RPMI7951 (cell line): ENCODE results near the gene NAA30. TPM values are rescaled to one million over a fixed set of nuclear protein-coding genes. Genes with fewer than 3 reads are reported as not detected.
A peak's percentile ranks its signal among the peaks of the same experiment; 100 is the strongest.

ENCODE experiments used
- DNase-seq: peaks from one replicate; pipeline ENCODE4 v3.0.0-alpha.2; 2012; ENCODE audit warnings: low read depth
- total RNA-seq: library from RNA; depleted of rRNA; stranded (reverse); fragments of >200 nt; shearing (Covaris generic); gene quantifications from 2 replicates; pipeline ENCODE4 v1.2.3, GENCODE V29; 2014

The NAA30 gene
- total RNA-seq, 1 experiment from 2014 or later = 17.5 TPM

GRCh38 chr14:57392830-57393229 lies 2.4 kb downstream of the NAA30 start:
- DNase-seq = no peak

- no peak for DNase-seq
Measured at GRCh38 chr14:57400556-57401494, 10.4 kb downstream of the NAA30 start.

GRCh38 chr14:57401501-57401900 lies 11.1 kb downstream of the NAA30 start:
- no peak for DNase-seq

- no peak for DNase-seq
Measured at GRCh38 chr14:57402173-57402852, 11.9 kb downstream of the NAA30 start.

GRCh38 chr14:57403521-57403864 lies 13.1 kb downstream of the NAA30 start:
- no peak for DNase-seq

- no peak for DNase-seq
Measured at GRCh38 chr14:57405562-57405961, 15.2 kb downstream of the NAA30 start.

GRCh38 chr14:57408037-57408436 lies 17.7 kb downstream of the NAA30 start:
- no peak for DNase-seq

GRCh38 chr14:57408634-57409033 lies 18.2 kb downstream of the NAA30 start:
- no peak for DNase-seq

GRCh38 chr14:57412341-57412740 lies 22.0 kb downstream of the NAA30 start:
- DNase-seq = no peak

GRCh38 chr14:57413849-57414248 lies 23.5 kb downstream of the NAA30 start:
- DNase-seq = no peak

GRCh38 chr14:57417228-57417627 lies 26.8 kb downstream of the NAA30 start:
- DNase-seq = no peak

GRCh38 chr14:57418999-57419398 lies 28.6 kb downstream of the NAA30 start:
- DNase-seq = no peak

GRCh38 chr14:57420033-57420432 lies 29.6 kb downstream of the NAA30 start:
- no peak for DNase-seq

GRCh38 chr14:57420986-57421385 lies 30.6 kb downstream of the NAA30 start:
- DNase-seq = no peak

- no peak for DNase-seq
Measured at GRCh38 chr14:57435923-57436322, 45.5 kb downstream of the NAA30 start.

GRCh38 chr14:57461777-57462320 lies 71.5 kb downstream of the NAA30 start:
- peak; percentile 5 for DNase-seq

- DNase-seq = peak; percentile 11
Measured at GRCh38 chr14:57462551-57462950, 72.2 kb downstream of the NAA30 start.

- DNase-seq = no peak
Measured at GRCh38 chr14:57464008-57464730, 73.8 kb downstream of the NAA30 start.
